IMR-90 (cell line): Measurements from ENCODE around the gene LRRN2. TPM values are rescaled to one million over a fixed set of nuclear protein-coding genes. Genes with fewer than 3 reads are reported as not detected.
A peak's percentile ranks its signal among the peaks of the same experiment; 100 is the strongest.

Experiments
- ATAC-seq: fragments of 200-7000 bp; cut with Tn5 transposase; 2 replicates; pipeline ENCODE4 v1.9.1; 2020; ENCODE audit warnings: low read depth, mild to moderate bottlenecking, moderate library complexity
- BruUV-seq: library from RNA; stranded (reverse); fragments of 400-500 nt; replicated peaks from 2 replicates; lab custom pipeline; 2021; lab: Mats Ljungman, UMichigan
- CTCF ChIA-PET: fragments of 300-600 bp; formaldehyde crosslinking; extraction: SDS; loops from one replicate; lab custom pipeline; 2021; ENCODE audit warnings: antibody characterized with exemption; lab: Yijun Ruan, JAX
- POLR2A ChIA-PET: fragments of 300-600 bp; sonication (Branson Sonifier 250); formaldehyde crosslinking; loops from one replicate; lab custom pipeline; 2022; ENCODE audit warnings: antibody characterized with exemption; ENCODE audit not compliant: unreplicated experiment; lab: Charles Lee
- DNase-seq: peaks from one replicate; pipeline ENCODE4 v3.0.0; 2013
- H2AFZ ChIP-seq: replicated peaks from 2 replicates; pipeline ENCODE3; 2013; ENCODE audit warnings: low read length, mild to moderate bottlenecking; ENCODE audit not compliant: poor library complexity
- H2AK5ac ChIP-seq: 2 replicates; pipeline ENCODE4 v1.6.1; 2013; ENCODE audit warnings: low read depth, low read length, inconsistent platforms
- H2AK9ac ChIP-seq: replicated peaks from 2 replicates; pipeline ENCODE3; 2013; ENCODE audit warnings: mild to moderate bottlenecking, low read depth, low read length, moderate library complexity; ENCODE audit not compliant: poor library complexity
- H2BK120ac ChIP-seq: 2 replicates; pipeline ENCODE4 v1.6.1; 2013; ENCODE audit warnings: low read depth, low read length, inconsistent platforms
- H2BK15ac ChIP-seq: 3 replicates; pipeline ENCODE4 v1.6.1; 2013; ENCODE audit warnings: low read depth, low read length, inconsistent platforms
- H2BK20ac ChIP-seq: 2 replicates; pipeline ENCODE4 v1.6.1; 2013; ENCODE audit warnings: low read depth, mild to moderate bottlenecking, inconsistent platforms, low read length, moderate library complexity
- H2BK5ac ChIP-seq: 2 replicates; pipeline ENCODE4 v1.6.1; 2013; ENCODE audit warnings: mild to moderate bottlenecking, low read depth, low read length, inconsistent platforms; ENCODE audit not compliant: poor library complexity, severe bottlenecking
- H3K14ac ChIP-seq: replicated peaks from 2 replicates; pipeline ENCODE4 v1.6.1; 2013; ENCODE audit warnings: low read depth, low read length, inconsistent platforms
- H3K18ac ChIP-seq: 2 replicates; pipeline ENCODE4 v1.6.1; 2013; ENCODE audit warnings: low read depth, low read length, control low read depth
- H3K23ac ChIP-seq: 2 replicates; pipeline ENCODE4 v1.6.1; 2013; ENCODE audit warnings: low read depth, low read length, inconsistent platforms
- H3K27ac ChIP-seq: 2 replicates; pipeline ENCODE4 v1.5.1; 2013; ENCODE audit warnings: mild to moderate bottlenecking, control low read depth, low read length; ENCODE audit not compliant: insufficient read depth
- H3K27me3 ChIP-seq: 2 replicates; pipeline ENCODE4 v1.6.1; 2013; ENCODE audit warnings: low read length; ENCODE audit not compliant: control insufficient read depth, insufficient read depth
- H3K36me3 ChIP-seq: 2 replicates; pipeline ENCODE4 v1.6.1; 2013; ENCODE audit warnings: low read length, mixed read lengths; ENCODE audit not compliant: control insufficient read depth, insufficient read depth
- H3K4ac ChIP-seq: 2 replicates; pipeline ENCODE4 v1.6.1; 2013; ENCODE audit warnings: low read depth, low read length, inconsistent platforms
- H3K4me1 ChIP-seq: 2 replicates; pipeline ENCODE4 v1.6.1; 2013; ENCODE audit warnings: low read length, mixed read lengths; ENCODE audit not compliant: control insufficient read depth, insufficient read depth
- H3K4me2 ChIP-seq: 2 replicates; pipeline ENCODE4 v1.6.1; 2013; ENCODE audit warnings: low read depth, mild to moderate bottlenecking, control low read depth, low read length, moderate library complexity
- H3K4me3 ChIP-seq: 2 replicates; pipeline ENCODE4 v1.5.1; 2013; ENCODE audit warnings: low read depth, mild to moderate bottlenecking, control low read depth, low read length, moderate library complexity; ENCODE audit not compliant: insufficient read depth
- H3K56ac ChIP-seq: 2 replicates; pipeline ENCODE4 v1.6.1; 2013; ENCODE audit warnings: low read length, inconsistent platforms; ENCODE audit not compliant: insufficient read depth; ENCODE audit errors: extremely low read depth
- H3K79me1 ChIP-seq, 2 experiments: 2 replicates each; pipeline ENCODE4 v1.6.1; 2013; ENCODE audit warnings: low read length in 2 of 2, inconsistent platforms in 1 of 2, low read depth in 1 of 2
- H3K9ac ChIP-seq: 2 replicates; pipeline ENCODE4 v1.6.1; 2013; ENCODE audit warnings: low read depth, low read length, control low read depth
- H3K9me1 ChIP-seq: 2 replicates; pipeline ENCODE4 v1.6.1; 2013; ENCODE audit warnings: low read length, inconsistent platforms; ENCODE audit not compliant: insufficient read depth
- H3K9me3 ChIP-seq: 2 replicates; pipeline ENCODE4 v1.6.1; 2013; ENCODE audit warnings: low read length; ENCODE audit not compliant: control insufficient read depth, insufficient read depth
- H4K20me1 ChIP-seq: 2 replicates; pipeline ENCODE4 v1.6.1; 2013; ENCODE audit warnings: low read length, inconsistent platforms; ENCODE audit not compliant: insufficient read depth
- H4K5ac ChIP-seq: 2 replicates; pipeline ENCODE4 v1.6.1; 2013; ENCODE audit warnings: mild to moderate bottlenecking, low read depth, low read length, control low read depth
- H4K8ac ChIP-seq, 2 experiments: 2 replicates each; pipeline ENCODE4 v1.6.1; 2013; ENCODE audit warnings: low read depth in 2 of 2, low read length in 2 of 2, control low read depth in 1 of 2, inconsistent platforms in 1 of 2
- H4K91ac ChIP-seq: 2 replicates; pipeline ENCODE4 v1.6.1; 2013; ENCODE audit warnings: low read depth, low read length, inconsistent platforms; ENCODE audit not compliant: insufficient read depth
- BHLHE40 ChIP-seq: fragments of 150-350 bp; IDR thresholded peaks from 2 replicates; pipeline ENCODE4 v1.6.1; 2016; ENCODE audit warnings: mild to moderate bottlenecking, low read depth, low read length
- CEBPB ChIP-seq: IDR thresholded peaks from 2 replicates; pipeline ENCODE4 v1.6.1; 2012; ENCODE audit warnings: low read depth, low read length, improper control_type of control experiment
- CHD1 ChIP-seq: IDR thresholded peaks from 2 replicates; pipeline ENCODE4 v1.6.1; 2012; ENCODE audit warnings: low read depth, low read length, improper control_type of control experiment
- CTCF ChIP-seq: conservative IDR thresholded peaks from 2 replicates; pipeline ENCODE4 v1.5.1; 2012; ENCODE audit warnings: mild to moderate bottlenecking, low read depth, low read length, improper control_type of control experiment
- ELK1 ChIP-seq: fragments of 150-350 bp; IDR thresholded peaks from 2 replicates; pipeline ENCODE4 v1.6.1; 2016; ENCODE audit warnings: low read depth, mild to moderate bottlenecking, low read length, moderate library complexity, borderline replicate concordance
- FOS ChIP-seq: fragments of 150-350 bp; IDR thresholded peaks from 2 replicates; pipeline ENCODE4 v1.6.1; 2016; ENCODE audit warnings: low read depth, low read length
- MAFK ChIP-seq: IDR thresholded peaks from 2 replicates; pipeline ENCODE4 v1.6.1; 2012; ENCODE audit warnings: low read depth, low read length, improper control_type of control experiment
- MAZ ChIP-seq: IDR thresholded peaks from 2 replicates; pipeline ENCODE4 v1.6.1; 2012; ENCODE audit warnings: low read depth, mild to moderate bottlenecking, low read length, improper control_type of control experiment, moderate library complexity, borderline replicate concordance
- MXI1 ChIP-seq: IDR thresholded peaks from 2 replicates; pipeline ENCODE4 v1.6.1; 2012; ENCODE audit warnings: low read depth, mild to moderate bottlenecking, low read length, moderate library complexity, borderline replicate concordance
- POLR2A ChIP-seq: IDR thresholded peaks from 2 replicates; pipeline ENCODE4 v1.6.1; 2012; ENCODE audit warnings: mild to moderate bottlenecking, low read depth, low read length
- RAD21 ChIP-seq: IDR thresholded peaks from 2 replicates; pipeline ENCODE4 v1.6.1; 2012; ENCODE audit warnings: low read length, improper control_type of control experiment
- RCOR1 ChIP-seq: IDR thresholded peaks from 2 replicates; pipeline ENCODE4 v1.6.1; 2012; ENCODE audit warnings: mild to moderate bottlenecking, low read length, improper control_type of control experiment; ENCODE audit not compliant: insufficient replicate concordance
- RFX5 ChIP-seq: IDR thresholded peaks from 2 replicates; pipeline ENCODE4 v1.8.0; 2012; ENCODE audit warnings: low read depth, mild to moderate bottlenecking, low read length, moderate library complexity
- SMC3 ChIP-seq: fragments of 150-350 bp; IDR thresholded peaks from 2 replicates; pipeline ENCODE4 v1.6.1; 2016; ENCODE audit warnings: low read depth, mild to moderate bottlenecking, antibody characterized with exemption, low read length, moderate library complexity
- USF2 ChIP-seq: fragments of 150-350 bp; IDR thresholded peaks from 2 replicates; pipeline ENCODE4 v1.6.1; 2017; ENCODE audit warnings: mild to moderate bottlenecking, antibody characterized with exemption, low read length, low read depth
- WGBS, 2 experiments: methylation state at CpG; one replicate each; pipeline versions ENCODE4 v1.1.5 to v1.1.7; 2013; ENCODE audit warnings: missing lambda C conversion rate in 2 of 2; ENCODE audit not compliant: insufficient read length in 1 of 2; ENCODE audit errors: extremely low coverage in 2 of 2; 5-methylcytosine and 5-hydroxymethylcytosine counted together
- dilution Hi-C: fragments of 300-500 bp; cut with HindIII; formaldehyde crosslinking; loops from one replicate; pipeline ENCODE4 v1.14.3; 2018; ENCODE audit warnings: low sequenced_read_pairs; ENCODE audit not compliant: unreplicated experiment
- in situ Hi-C: fragments of 300-500 bp; cut with MboI; formaldehyde crosslinking; loops from 3 replicates; pipeline ENCODE4 v1.14.3; 2019; ENCODE audit warnings: low sequenced_read_pairs, inconsistent platforms, mixed read lengths
- intact Hi-C: fragments of 100-400 bp; cut with micrococcal nuclease; formaldehyde crosslinking; loops from 2 replicates; pipeline ENCODE4 v1.10.0; 2022
- polyA plus RNA-seq, 3 experiments: library from polyadenylated mRNA; depleted of rRNA; stranded (reverse); fragments of >200 nt; gene quantifications; 2 replicates each; pipeline ENCODE4 v1.2.3, GENCODE V29; 2012; ENCODE audit warnings: low replicate concordance in 1 of 3
- total RNA-seq: library from RNA; depleted of rRNA; stranded (reverse); fragments of >200 nt; gene quantifications from 2 replicates; pipeline ENCODE4 v1.2.3, GENCODE V29; 2012

Gene LRRN2
- total and polyA plus RNA-seq, 2 of the 4 experiments (the other 2 are of a cell fraction), result not detected

GRCh38 chr1:204574016-204574864 lies 111.3 kb downstream of the LRRN2 start:
- Histone ChIP-seq H3K14ac (no peak overlapping the region), H3K27ac (no peak overlapping the region), H2AFZ (no peak overlapping the region), H3K18ac (no peak overlapping the region), H2AK5ac (no peak overlapping the region), H3K9me1 (no peaks in the 10 kb centered on the region), H4K5ac (no peak overlapping the region), H3K9me3 (no peaks in the 10 kb centered on the region), H4K8ac (no peak overlapping the region), H4K91ac (no peak overlapping the region), H2BK15ac (no peak overlapping the region), H3K23ac (no peak overlapping the region), H2BK20ac (no peak overlapping the region), H3K4me2 (no peak overlapping the region; the same call in 1 of the 2 replicates), H2BK5ac (no peak overlapping the region), H3K79me1 (no peaks in the 10 kb centered on the region), H3K4me1 (peaks cover 1% of the 10 kb centered on the region; the same call in 1 of the 2 replicates), H3K36me3 (no peaks in the 10 kb centered on the region), H3K56ac (no peak overlapping the region), H3K9ac (no peak overlapping the region), H2AK9ac (no peak overlapping the region), H4K20me1 (no peaks in the 10 kb centered on the region), H2BK120ac (no peak overlapping the region), H3K27me3 (peaks cover 10% of the 10 kb centered on the region), H3K4ac (no peak overlapping the region), H3K4me3 (no peak overlapping the region)
- dilution Hi-C loops (no loop called here), intact Hi-C loops (no loop called here), in situ Hi-C loops (no loop called here)
- POLR2A ChIA-PET, result no interaction called here
- no TSS peak for BruUV-seq
- CTCF ChIA-PET, result interaction anchor here (4.8 kb wide), 1 partner anchor 233 kb away, joined by 19 read pairs; no protein-coding TSS in a partner anchor
- peak; percentile 46 for ATAC-seq
- 40% methylated on average over 1 of the region's 8 CpGs; no CpG with 5 or more reads in 1 of the 2 experiments for WGBS, 2 experiments
- DNase-seq, result no peak
- TF ChIP-seq BHLHE40 (no peak), ELK1 (no peak), MAZ (no peak), POLR2A (no peak), CTCF (no peak), USF2 (no peak), CHD1 (no peak), RFX5 (no peak), SMC3 (no peak), CEBPB (no peak), RCOR1 (no peak), RAD21 (no peak), MXI1 (no peak), FOS (no peak), MAFK (no peak)
